H9 (cell line): ENCODE measurements around the gene TRIM24. TPM values are rescaled to one million over a fixed set of nuclear protein-coding genes. Genes with fewer than 3 reads are reported as not detected.

Source experiments
- DNase-seq: peaks from one replicate; pipeline ENCODE4 v3.0.0-alpha.2; 2017
- H2AFZ ChIP-seq: one replicate; pipeline ENCODE4 v1.6.1; 2013; ENCODE audit warnings: mild to moderate bottlenecking, low read length, control low read depth, moderate library complexity
- H2AK5ac ChIP-seq: 2 replicates; pipeline ENCODE4 v1.6.1; 2013; ENCODE audit warnings: low read length, control low read depth, mixed read lengths; ENCODE audit not compliant: insufficient read length
- H2BK120ac ChIP-seq: one replicate; pipeline ENCODE4 v1.6.1; 2013; ENCODE audit warnings: low read depth, mild to moderate bottlenecking, low read length, control low read depth, inconsistent platforms; ENCODE audit not compliant: poor library complexity, severe bottlenecking
- H2BK12ac ChIP-seq: 2 replicates; pipeline ENCODE4 v1.6.1; 2013; ENCODE audit warnings: low read length, control low read depth, mixed read lengths, low read depth; ENCODE audit not compliant: insufficient read length
- H2BK15ac ChIP-seq: 2 replicates; pipeline ENCODE4 v1.6.1; 2013; ENCODE audit warnings: low read depth, low read length, control low read depth
- H2BK20ac ChIP-seq: one replicate; pipeline ENCODE4 v1.6.1; 2013; ENCODE audit warnings: low read depth, mild to moderate bottlenecking, low read length, control low read depth, inconsistent platforms; ENCODE audit not compliant: poor library complexity, severe bottlenecking
- H2BK5ac ChIP-seq: 2 replicates; pipeline ENCODE4 v1.6.1; 2013; ENCODE audit warnings: low read length, control low read depth, mixed read lengths; ENCODE audit not compliant: insufficient read length
- H3K14ac ChIP-seq: 2 replicates; pipeline ENCODE4 v1.6.1; 2013; ENCODE audit warnings: low read length, control low read depth; ENCODE audit not compliant: insufficient read depth
- H3K18ac ChIP-seq: 2 replicates; pipeline ENCODE4 v1.6.1; 2013; ENCODE audit warnings: low read depth, mild to moderate bottlenecking, mixed read lengths, low read length, control low read depth; ENCODE audit not compliant: insufficient read length
- H3K23ac ChIP-seq: 2 replicates; pipeline ENCODE4 v1.6.1; 2013; ENCODE audit warnings: low read length, control low read depth, mixed read lengths, low read depth; ENCODE audit not compliant: insufficient read length
- H3K23me2 ChIP-seq: 2 replicates; pipeline ENCODE4 v1.6.1; 2013; ENCODE audit warnings: low read depth, mild to moderate bottlenecking, mixed read lengths, low read length, control low read depth; ENCODE audit not compliant: insufficient read length, poor library complexity, severe bottlenecking
- H3K27ac ChIP-seq: 2 replicates; pipeline ENCODE4 v1.5.1; 2013; ENCODE audit warnings: low read length, control low read depth, mixed read lengths, low read depth; ENCODE audit not compliant: insufficient read length
- H3K27me3 ChIP-seq: 2 replicates; pipeline ENCODE4 v1.6.1; 2013; ENCODE audit warnings: low read length, control low read depth, inconsistent platforms; ENCODE audit not compliant: insufficient read depth
- H3K4ac ChIP-seq: 2 replicates; pipeline ENCODE4 v1.6.1; 2013; ENCODE audit warnings: low read depth, mild to moderate bottlenecking, control low read depth, inconsistent platforms, low read length, moderate library complexity
- H3K4me1 ChIP-seq: 2 replicates; pipeline ENCODE4 v1.6.1; 2013; ENCODE audit warnings: low read length, control low read depth, inconsistent platforms; ENCODE audit not compliant: insufficient read depth
- H3K4me2 ChIP-seq: 2 replicates; pipeline ENCODE4 v1.6.1; 2013; ENCODE audit warnings: low read length, control low read depth, mixed read lengths; ENCODE audit not compliant: insufficient read length, insufficient read depth
- H3K56ac ChIP-seq: 2 replicates; pipeline ENCODE4 v1.6.1; 2013; ENCODE audit warnings: low read depth, mild to moderate bottlenecking, mixed read lengths, low read length, control low read depth; ENCODE audit not compliant: insufficient read length
- H3K79me1 ChIP-seq: 2 replicates; pipeline ENCODE4 v1.6.1; 2013; ENCODE audit warnings: low read depth, mild to moderate bottlenecking, moderate library complexity, low read length, control low read depth, inconsistent platforms; ENCODE audit not compliant: insufficient read depth, poor library complexity, severe bottlenecking
- H3K79me2 ChIP-seq: 2 replicates; pipeline ENCODE4 v1.6.1; 2013; ENCODE audit warnings: low read length, control low read depth, inconsistent platforms; ENCODE audit not compliant: insufficient read depth
- H3K9ac ChIP-seq: 2 replicates; pipeline ENCODE4 v1.6.1; 2013; ENCODE audit warnings: low read length, control low read depth, mixed read lengths; ENCODE audit not compliant: insufficient read length; ENCODE audit errors: extremely low read depth
- H3K9me3 ChIP-seq: one replicate; pipeline ENCODE4 v1.6.1; 2013; ENCODE audit warnings: low read depth, low read length, inconsistent platforms; ENCODE audit not compliant: control insufficient read depth
- H3T11ph ChIP-seq: one replicate; pipeline ENCODE4 v1.6.1; 2013; ENCODE audit warnings: mild to moderate bottlenecking, low read length, control low read depth, inconsistent platforms
- H4K20me1 ChIP-seq: one replicate; pipeline ENCODE4 v1.6.1; 2013; ENCODE audit not compliant: control insufficient read depth, insufficient read length, insufficient read depth
- H4K5ac ChIP-seq: 2 replicates; pipeline ENCODE4 v1.6.1; 2013; ENCODE audit warnings: low read depth, mild to moderate bottlenecking, mixed read lengths, low read length, control low read depth; ENCODE audit not compliant: insufficient read length
- H4K8ac ChIP-seq: replicated peaks from 2 replicates; pipeline ENCODE4 v1.6.1; 2013; ENCODE audit warnings: low read length, control low read depth, mixed read lengths, low read depth; ENCODE audit not compliant: insufficient read length
- H4K91ac ChIP-seq: 2 replicates; pipeline ENCODE4 v1.6.1; 2013; ENCODE audit warnings: low read depth, mild to moderate bottlenecking, moderate library complexity, mixed read lengths, low read length, control low read depth; ENCODE audit not compliant: insufficient read length
- H3K27ac Mint-ChIP-seq, 3 experiments: 2 replicates in 2 of 3; 3 replicates in 1 of 3; pipeline ENCODE4 v1.8.0; 2020 to 2021; ENCODE audit warnings: mixed read lengths in 3 of 3, mild to moderate bottlenecking in 1 of 3, moderate library complexity in 1 of 3
- H3K27me3 Mint-ChIP-seq: 2 replicates; pipeline ENCODE4 v1.8.0; 2021; ENCODE audit warnings: low read depth, mild to moderate bottlenecking, moderate library complexity, mixed read lengths
- H3K36me3 Mint-ChIP-seq, 3 experiments: 2 replicates in 2 of 3; 3 replicates in 1 of 3; pipeline ENCODE4 v1.8.0; 2020 to 2021; ENCODE audit warnings: low read depth in 3 of 3, mixed read lengths in 3 of 3; ENCODE audit not compliant: insufficient read depth in 1 of 3
- H3K4me1 Mint-ChIP-seq, 2 experiments: 2 replicates each; pipeline ENCODE4 v1.8.0; 2020; ENCODE audit warnings: mixed read lengths in 2 of 2
- H3K4me3 Mint-ChIP-seq, 2 experiments: 2 replicates in 1 of 2; 3 replicates in 1 of 2; pipeline ENCODE4 v1.8.0; 2020 to 2021; ENCODE audit warnings: mild to moderate bottlenecking in 2 of 2, mixed read lengths in 2 of 2, moderate library complexity in 1 of 2
- H3K9me3 Mint-ChIP-seq, 2 experiments: 2 replicates in 1 of 2; 3 replicates in 1 of 2; pipeline ENCODE4 v1.8.0; 2020; ENCODE audit warnings: mild to moderate bottlenecking in 2 of 2, mixed read lengths in 2 of 2, moderate library complexity in 1 of 2
- WGBS: extraction: QIAGEN DNeasy Blood & Tissue Kit; methylation state at CpG from one replicate; pipeline ENCODE4 v1.1.7; 2013; ENCODE audit warnings: missing lambda C conversion rate, low lambda C conversion rate, mixed read lengths; ENCODE audit not compliant: insufficient read length; ENCODE audit errors: extremely low coverage; 5-methylcytosine and 5-hydroxymethylcytosine counted together
- total RNA-seq: library from RNA; stranded (reverse); gene quantifications from 2 replicates; pipeline ENCODE4 v1.2.1, GENCODE V29; 2021
- TF ChIP-seq, protein P1 (sequence below): fragments of 200-600 bp; sonication (generic); conservative IDR thresholded peaks from 3 replicates; pipeline ENCODE4 v1.8.0; 2021; ENCODE audit warnings: antibody characterized with exemption, mild to moderate bottlenecking

The TRIM24 gene
- total RNA-seq, 1 experiment from 2014 or later = 260 TPM

DNA sequence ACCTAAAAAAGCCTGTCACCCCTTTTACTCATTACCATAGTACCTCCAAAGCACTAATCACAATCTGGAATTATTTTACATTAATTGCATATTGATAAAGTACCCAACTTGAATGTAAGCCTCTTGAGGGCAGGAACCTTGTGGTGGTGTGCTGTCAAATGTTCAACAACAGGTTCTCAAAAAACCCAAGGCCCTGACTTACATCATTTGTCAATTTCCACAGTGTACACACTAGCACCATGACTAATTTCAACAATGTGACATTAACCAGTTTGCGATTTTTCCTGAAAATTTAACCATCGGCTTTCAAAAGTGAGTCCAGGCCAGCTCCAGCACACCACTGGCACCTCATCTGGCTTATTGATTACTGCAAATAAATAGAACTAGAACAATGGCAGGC lies 153.6 kb downstream of the TRIM24 start:
- Histone ChIP-seq H3K14ac (no peak overlapping the region), H3T11ph (no peak overlapping the region), H4K20me1 (no peaks in the 10 kb centered on the region), H4K8ac (no peak overlapping the region), H3K23me2 (no peaks in the 10 kb centered on the region), H2BK20ac (no peak overlapping the region), H2BK120ac (no peak overlapping the region), H3K4me1 (no peaks in the 10 kb centered on the region), H3K79me2 (no peaks in the 10 kb centered on the region), H2BK15ac (no peak overlapping the region), H3K4me2 (no peak overlapping the region), H3K9me3 (no peaks in the 10 kb centered on the region), H2BK5ac (no peak overlapping the region), H2BK12ac (no peak overlapping the region), H3K23ac (no peak overlapping the region), H3K27ac (no peak overlapping the region), H2AFZ (no peak overlapping the region), H3K18ac (no peak overlapping the region), H3K79me1 (no peaks in the 10 kb centered on the region), H2AK5ac (no peak overlapping the region), H3K4ac (no peak overlapping the region), H3K9ac (no peak overlapping the region), H3K27me3 (no peaks in the 10 kb centered on the region; the same call in 1 of the 2 replicates), H3K56ac (no peak overlapping the region), H4K91ac (no peak overlapping the region), H4K5ac (no peak overlapping the region)
- peaks cover 0 to 10% (median 4%) of the 10 kb centered on the region in 3 experiments; a peak in 4 of 7 replicates for H3K36me3 Mint-ChIP-seq
- H3K4me1 Mint-ChIP-seq = peaks cover 4 to 5% of the 10 kb centered on the region in 2 experiments
- DNase-seq = no peak
- TF ChIP-seq, protein P1, sequence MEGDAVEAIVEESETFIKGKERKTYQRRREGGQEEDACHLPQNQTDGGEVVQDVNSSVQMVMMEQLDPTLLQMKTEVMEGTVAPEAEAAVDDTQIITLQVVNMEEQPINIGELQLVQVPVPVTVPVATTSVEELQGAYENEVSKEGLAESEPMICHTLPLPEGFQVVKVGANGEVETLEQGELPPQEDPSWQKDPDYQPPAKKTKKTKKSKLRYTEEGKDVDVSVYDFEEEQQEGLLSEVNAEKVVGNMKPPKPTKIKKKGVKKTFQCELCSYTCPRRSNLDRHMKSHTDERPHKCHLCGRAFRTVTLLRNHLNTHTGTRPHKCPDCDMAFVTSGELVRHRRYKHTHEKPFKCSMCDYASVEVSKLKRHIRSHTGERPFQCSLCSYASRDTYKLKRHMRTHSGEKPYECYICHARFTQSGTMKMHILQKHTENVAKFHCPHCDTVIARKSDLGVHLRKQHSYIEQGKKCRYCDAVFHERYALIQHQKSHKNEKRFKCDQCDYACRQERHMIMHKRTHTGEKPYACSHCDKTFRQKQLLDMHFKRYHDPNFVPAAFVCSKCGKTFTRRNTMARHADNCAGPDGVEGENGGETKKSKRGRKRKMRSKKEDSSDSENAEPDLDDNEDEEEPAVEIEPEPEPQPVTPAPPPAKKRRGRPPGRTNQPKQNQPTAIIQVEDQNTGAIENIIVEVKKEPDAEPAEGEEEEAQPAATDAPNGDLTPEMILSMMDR = no peak
- no CpG with 5 or more reads among the region's 2 CpGs for WGBS
- peaks cover 6 to 11% of the 10 kb centered on the region in 2 experiments; a peak in 4 of 5 replicates for H3K9me3 Mint-ChIP-seq
- H3K27ac Mint-ChIP-seq = no peak overlapping the region
- no peak overlapping the region for H3K4me3 Mint-ChIP-seq
- H3K27me3 Mint-ChIP-seq = no peaks in the 10 kb centered on the region; the same call in 1 of the 2 replicates
